Measurements from ENCODE around the gene GULP1.

Gene GULP1

DNA sequence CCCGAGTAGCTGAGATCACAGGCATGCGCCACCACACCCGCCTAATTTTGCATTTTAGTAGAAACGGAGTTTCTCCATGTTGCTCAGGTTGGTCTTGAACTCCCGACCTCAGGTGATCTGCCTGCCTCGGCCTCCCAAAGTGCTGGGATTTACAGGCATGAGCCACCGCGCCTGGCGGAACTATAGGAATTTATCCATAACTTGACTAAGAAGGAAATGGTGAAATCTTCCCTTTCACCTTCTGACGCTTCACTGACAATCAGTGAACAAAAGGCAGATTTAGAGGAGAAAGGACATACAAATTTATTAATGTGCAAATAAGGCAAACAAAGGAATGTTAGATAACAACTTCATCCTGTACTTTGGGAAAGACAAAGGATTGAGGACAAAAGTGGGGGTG lies 15.4 kb upstream of the GULP1 start:
- no peaks in the 10 kb centered on the region for H3K27me3 ChIP-seq (ENCODE audit: control insufficient read depth in 3 of 3, insufficient read depth in 3 of 3, low read depth in 1 of 3, low read length in 3 of 3)
- H2BK15ac ChIP-seq (ENCODE audit: low read length): no peak overlapping the region
- H3K9me3 ChIP-seq (replicated peaks in 1 of 2; ENCODE audit: control insufficient read depth in 2 of 2, insufficient read depth in 1 of 2, low read depth in 1 of 2, low read length in 2 of 2): no peaks in the 10 kb centered on the region
- no peak overlapping the region for H3K4me3 ChIP-seq (ENCODE audit: low read length in 2 of 2)
- no peak overlapping the region for H2BK120ac ChIP-seq (ENCODE audit: low read depth, low read length)
- H3K18ac ChIP-seq (ENCODE audit: low read length): no peak overlapping the region
- no peaks in the 10 kb centered on the region for H3K36me3 ChIP-seq (replicated peaks in 1 of 2; ENCODE audit: control insufficient read depth in 2 of 2, insufficient read depth in 2 of 2, low read length in 2 of 2)
- no peak overlapping the region for H3K27ac ChIP-seq (replicated peaks; ENCODE audit: low read length)
- H2BK5ac ChIP-seq (ENCODE audit: low read length): no peak overlapping the region
- peaks cover 0 to 7% of the 10 kb centered on the region in 2 donors for H3K4me1 ChIP-seq (ENCODE audit: control insufficient read depth in 2 of 2, insufficient read depth in 1 of 2, low read depth in 1 of 2, low read length in 2 of 2)
- H3K79me1 ChIP-seq (ENCODE audit: low read depth, low read length): no peaks in the 10 kb centered on the region
- WGBS, 2 donors (ENCODE audit: extremely low coverage in 2 of 2, insufficient read length in 2 of 2, insufficient replicate concordance in 1 of 2): no CpG with 5 or more reads among the region's 10 CpGs
- no peak overlapping the region for H2AFZ ChIP-seq (ENCODE audit: low read length)
- no peak overlapping the region for H2AK5ac ChIP-seq (ENCODE audit: low read depth, low read length)
- H3K14ac ChIP-seq (ENCODE audit: low read length): no peak overlapping the region
- H4K8ac ChIP-seq (ENCODE audit: low read depth, low read length): no peak overlapping the region
- H2BK12ac ChIP-seq (ENCODE audit: low read length): no peak overlapping the region
- H3K9ac ChIP-seq (ENCODE audit: low read depth, low read length, poor library complexity): no peak overlapping the region
- no peak overlapping the region for H3K23ac ChIP-seq (ENCODE audit: low read depth, low read length, poor library complexity)
- no peak overlapping the region for H3K4me2 ChIP-seq (ENCODE audit: insufficient read depth, low read length, poor library complexity, severe bottlenecking)
- no peak overlapping the region for H3K4ac ChIP-seq (ENCODE audit: low read length)
- DNase-seq (ENCODE audit: low spot score): no peak
- no peak overlapping the region for H4K91ac ChIP-seq (ENCODE audit: low read depth, low read length, poor library complexity)

- Histone ChIP-seq H3K9me3 (replicated peaks in 1 of 2; ENCODE audit: control insufficient read depth in 2 of 2, insufficient read depth in 1 of 2, low read depth in 1 of 2, low read length in 2 of 2) (no peaks in the 10 kb centered on the region), H2AK5ac (ENCODE audit: low read depth, low read length) (no peak overlapping the region), H3K36me3 (replicated peaks in 1 of 2; ENCODE audit: control insufficient read depth in 2 of 2, insufficient read depth in 2 of 2, low read length in 2 of 2) (no peaks in the 10 kb centered on the region), H3K27me3 (ENCODE audit: control insufficient read depth in 3 of 3, insufficient read depth in 3 of 3, low read depth in 1 of 3, low read length in 3 of 3) (no peaks in the 10 kb centered on the region), H3K14ac (ENCODE audit: low read length) (no peak overlapping the region), H3K9ac (ENCODE audit: low read depth, low read length, poor library complexity) (no peak overlapping the region), H2BK12ac (ENCODE audit: low read length) (no peak overlapping the region), H3K4ac (ENCODE audit: low read length) (no peak overlapping the region), H3K4me1 (ENCODE audit: control insufficient read depth in 2 of 2, insufficient read depth in 1 of 2, low read depth in 1 of 2, low read length in 2 of 2) (peaks cover 0 to 7% of the 10 kb centered on the region in 2 donors), H3K27ac (replicated peaks; ENCODE audit: low read length) (no peak overlapping the region), H3K4me2 (ENCODE audit: insufficient read depth, low read length, poor library complexity, severe bottlenecking) (no peak overlapping the region), H2BK120ac (ENCODE audit: low read depth, low read length) (no peak overlapping the region), H4K91ac (ENCODE audit: low read depth, low read length, poor library complexity) (no peak overlapping the region), H3K79me1 (ENCODE audit: low read depth, low read length) (no peaks in the 10 kb centered on the region), H2BK5ac (ENCODE audit: low read length) (no peak overlapping the region), H3K18ac (ENCODE audit: low read length) (no peak overlapping the region), H4K8ac (ENCODE audit: low read depth, low read length) (no peak overlapping the region), H2AFZ (ENCODE audit: low read length) (no peak overlapping the region), H3K4me3 (ENCODE audit: low read length in 2 of 2) (no peak overlapping the region), H2BK15ac (ENCODE audit: low read length) (no peak overlapping the region), H3K23ac (ENCODE audit: low read depth, low read length, poor library complexity) (no peak overlapping the region)
- DNase-seq (ENCODE audit: low spot score): no peak
- WGBS, 2 donors (ENCODE audit: extremely low coverage in 2 of 2, insufficient read length in 2 of 2, insufficient replicate concordance in 1 of 2): no CpG with 5 or more reads among the region's 5 CpGs
Measured at GRCh38 chr2:188277786-188278185, 13.9 kb upstream of the GULP1 start.

DNA sequence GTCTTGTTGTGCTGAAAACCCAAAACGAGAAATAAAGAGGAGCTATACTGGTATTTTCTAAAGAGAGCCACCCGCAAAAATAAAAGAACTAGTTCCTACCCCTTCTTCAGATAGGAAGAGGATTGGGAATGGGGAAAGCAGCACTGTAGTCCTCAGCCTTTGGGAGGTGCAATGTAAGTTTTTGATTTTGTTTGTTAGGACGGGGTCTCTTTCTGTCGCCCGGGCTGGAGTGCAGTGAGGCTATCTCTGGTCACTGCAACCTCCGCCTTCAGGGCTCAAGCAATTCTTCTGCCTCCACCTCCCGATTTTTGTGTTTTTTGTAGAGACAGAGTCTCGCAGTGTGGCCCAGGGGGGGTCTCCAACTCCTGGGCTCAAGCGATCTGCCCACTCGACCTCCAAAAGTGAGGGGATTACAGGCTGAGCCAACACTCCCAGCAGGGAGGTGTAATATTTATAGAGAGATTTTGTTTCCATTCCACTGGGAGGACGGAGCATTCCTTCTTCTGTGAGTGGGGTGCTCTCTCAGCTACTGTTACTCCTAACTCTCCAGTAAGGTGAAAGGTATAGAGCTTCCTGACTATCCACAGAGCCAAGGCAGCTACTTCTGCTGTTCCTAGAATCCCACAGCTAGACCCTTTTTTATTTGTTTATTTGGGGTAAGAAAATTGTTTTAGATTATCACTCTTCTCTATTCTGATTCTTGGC lies 13.1 kb upstream of the GULP1 start:
- Histone ChIP-seq H2AFZ (ENCODE audit: low read length) (peak overlapping the region; percentile 37), H4K8ac (ENCODE audit: low read depth, low read length) (no peak overlapping the region), H3K18ac (ENCODE audit: low read length) (peak overlapping the region; percentile 28), H3K4me2 (ENCODE audit: insufficient read depth, low read length, poor library complexity, severe bottlenecking) (peak overlapping the region; percentile 54), H3K9me3 (replicated peaks in 1 of 2; ENCODE audit: control insufficient read depth in 2 of 2, insufficient read depth in 1 of 2, low read depth in 1 of 2, low read length in 2 of 2) (peaks cover 0 to 5% of the 10 kb centered on the region in 2 donors), H3K79me1 (ENCODE audit: low read depth, low read length) (no peaks in the 10 kb centered on the region), H3K27ac (replicated peaks; ENCODE audit: low read length) (no peak overlapping the region), H3K23ac (ENCODE audit: low read depth, low read length, poor library complexity) (no peak overlapping the region), H3K27me3 (ENCODE audit: control insufficient read depth in 3 of 3, insufficient read depth in 3 of 3, low read depth in 1 of 3, low read length in 3 of 3) (no peaks in the 10 kb centered on the region), H3K36me3 (replicated peaks in 1 of 2; ENCODE audit: control insufficient read depth in 2 of 2, insufficient read depth in 2 of 2, low read length in 2 of 2) (no peaks in the 10 kb centered on the region), H2AK5ac (ENCODE audit: low read depth, low read length) (no peak overlapping the region), H3K4ac (ENCODE audit: low read length) (no peak overlapping the region), H2BK12ac (ENCODE audit: low read length) (no peak overlapping the region), H2BK5ac (ENCODE audit: low read length) (no peak overlapping the region), H3K4me1 (ENCODE audit: control insufficient read depth in 2 of 2, insufficient read depth in 1 of 2, low read depth in 1 of 2, low read length in 2 of 2) (peaks cover 0 to 7% of the 10 kb centered on the region in 2 donors), H2BK120ac (ENCODE audit: low read depth, low read length) (no peak overlapping the region), H3K9ac (ENCODE audit: low read depth, low read length, poor library complexity) (no peak overlapping the region), H4K91ac (ENCODE audit: low read depth, low read length, poor library complexity) (no peak overlapping the region), H2BK15ac (ENCODE audit: low read length) (no peak overlapping the region), H3K14ac (ENCODE audit: low read length) (no peak overlapping the region), H3K4me3 (ENCODE audit: low read length in 2 of 2) (no peak overlapping the region)
- WGBS, 2 donors (ENCODE audit: extremely low coverage in 2 of 2, insufficient read length in 2 of 2, insufficient replicate concordance in 1 of 2): no CpG with 5 or more reads among the region's 11 CpGs
- no peak for DNase-seq (ENCODE audit: low spot score)

- H2BK15ac ChIP-seq (ENCODE audit: low read length): no peak overlapping the region
- H2AK5ac ChIP-seq (ENCODE audit: low read depth, low read length): no peak overlapping the region
- H2BK12ac ChIP-seq (ENCODE audit: low read length): no peak overlapping the region
- no peak overlapping the region for H3K4ac ChIP-seq (ENCODE audit: low read length)
- H4K91ac ChIP-seq (ENCODE audit: low read depth, low read length, poor library complexity): no peak overlapping the region
- H3K23ac ChIP-seq (ENCODE audit: low read depth, low read length, poor library complexity): no peak overlapping the region
- peaks cover 0 to 6% of the 10 kb centered on the region in 2 donors for H3K9me3 ChIP-seq (replicated peaks in 1 of 2; ENCODE audit: control insufficient read depth in 2 of 2, insufficient read depth in 1 of 2, low read depth in 1 of 2, low read length in 2 of 2)
- no peak overlapping the region for H3K4me3 ChIP-seq (ENCODE audit: low read length in 2 of 2)
- no peak overlapping the region for H4K8ac ChIP-seq (ENCODE audit: low read depth, low read length)
- H3K27me3 ChIP-seq (ENCODE audit: control insufficient read depth in 3 of 3, insufficient read depth in 3 of 3, low read depth in 1 of 3, low read length in 3 of 3): no peaks in the 10 kb centered on the region
- no peaks in the 10 kb centered on the region for H3K36me3 ChIP-seq (replicated peaks in 1 of 2; ENCODE audit: control insufficient read depth in 2 of 2, insufficient read depth in 2 of 2, low read length in 2 of 2)
- H2BK120ac ChIP-seq (ENCODE audit: low read depth, low read length): no peak overlapping the region
- no peak overlapping the region for H2BK5ac ChIP-seq (ENCODE audit: low read length)
- no peak overlapping the region for H3K9ac ChIP-seq (ENCODE audit: low read depth, low read length, poor library complexity)
- no peak for DNase-seq (ENCODE audit: low spot score)
- H3K14ac ChIP-seq (ENCODE audit: low read length): no peak overlapping the region
- no CpG with 5 or more reads among the region's 2 CpGs for WGBS, 2 donors (ENCODE audit: extremely low coverage in 2 of 2, insufficient read length in 2 of 2, insufficient replicate concordance in 1 of 2)
- no peak overlapping the region for H3K27ac ChIP-seq (replicated peaks; ENCODE audit: low read length)
- no peaks in the 10 kb centered on the region for H3K79me1 ChIP-seq (ENCODE audit: low read depth, low read length)
- H3K4me1 ChIP-seq (ENCODE audit: control insufficient read depth in 2 of 2, insufficient read depth in 1 of 2, low read depth in 1 of 2, low read length in 2 of 2): peaks cover 0 to 7% of the 10 kb centered on the region in 2 donors
- no peak overlapping the region for H2AFZ ChIP-seq (ENCODE audit: low read length)
- no peak overlapping the region for H3K4me2 ChIP-seq (ENCODE audit: insufficient read depth, low read length, poor library complexity, severe bottlenecking)
- no peak overlapping the region for H3K18ac ChIP-seq (ENCODE audit: low read length)
Measured at GRCh38 chr2:188279093-188279445, 12.6 kb upstream of the GULP1 start.

Data from neuronal stem cell (in vitro differentiated cells).